ENCODE measurements around the gene PLXNA3. TPM values are rescaled to one million over a fixed set of nuclear protein-coding genes. Genes with fewer than 3 reads are reported as not detected.
"Not testable (repeated sequence)": the region's sequence is repeated elsewhere in the genome, so short reads cannot be mapped to it uniquely, and the experiment has no call there.

Gene PLXNA3
- total RNA-seq, 1 donor from 2014 or later = 6.3 TPM

- DNase-seq (ENCODE audit: low read depth in 2 of 2) = not testable (repeated sequence)
Observed at GRCh38 chrX:154501423-154501822, 43.3 kb downstream of the PLXNA3 start.

- no peak for DNase-seq (ENCODE audit: low read depth in 2 of 2)
Observed at GRCh38 chrX:154502098-154502497, 44.0 kb downstream of the PLXNA3 start.

GRCh38 chrX:154502989-154503388, 44.9 kb downstream of the PLXNA3 start:
- DNase-seq (ENCODE audit: low read depth in 2 of 2) = no peak

- DNase-seq (ENCODE audit: low read depth in 2 of 2) = peak; percentile 42 to 70
Observed at GRCh38 chrX:154505734-154506133, 47.7 kb downstream of the PLXNA3 start.

- no peak for DNase-seq (ENCODE audit: low read depth in 2 of 2)
Observed at GRCh38 chrX:154506483-154507332, 48.6 kb downstream of the PLXNA3 start.

- no peak for DNase-seq (ENCODE audit: low read depth in 2 of 2)
Observed at GRCh38 chrX:154507673-154508383, 49.7 kb downstream of the PLXNA3 start.

GRCh38 chrX:154508384-154508745, 50.3 kb downstream of the PLXNA3 start:
- no peak for DNase-seq (ENCODE audit: low read depth in 2 of 2)

GRCh38 chrX:154509455-154509854, 51.4 kb downstream of the PLXNA3 start:
- DNase-seq (ENCODE audit: low read depth in 2 of 2) = no peak

- no peak for DNase-seq (ENCODE audit: low read depth in 2 of 2)
Observed at GRCh38 chrX:154511761-154512160, 53.7 kb downstream of the PLXNA3 start.

GRCh38 chrX:154512879-154513553, 54.9 kb downstream of the PLXNA3 start:
- DNase-seq (ENCODE audit: low read depth in 2 of 2) = no peak

GRCh38 chrX:154513716-154514115, 55.6 kb downstream of the PLXNA3 start:
- DNase-seq (ENCODE audit: low read depth in 2 of 2) = no peak

GRCh38 chrX:154515090-154515965, 57.2 kb downstream of the PLXNA3 start:
- peak; percentile 21 to 35 for DNase-seq (ENCODE audit: low read depth in 2 of 2)

GRCh38 chrX:154515966-154516655, 58.0 kb downstream of the PLXNA3 start, which contains the start of gene FAM3A:
TSS of gene FAM3A (minus strand) at chrX:154516232. CDS start at chrX:154515772, 460 bp downstream.
- peak; percentile 92 to 94 for DNase-seq (ENCODE audit: low read depth in 2 of 2)

GRCh38 chrX:154516656-154517100, 58.6 kb downstream of the PLXNA3 start:
- peak; percentile 69 to 77 for DNase-seq (ENCODE audit: low read depth in 2 of 2)

GRCh38 chrX:154517101-154517781, 59.2 kb downstream of the PLXNA3 start:
- no peak for DNase-seq (ENCODE audit: low read depth in 2 of 2)

GRCh38 chrX:154519389-154519788, 61.3 kb downstream of the PLXNA3 start:
- DNase-seq (ENCODE audit: low read depth in 2 of 2) = no peak

- DNase-seq (ENCODE audit: low read depth in 2 of 2) = no peak
Observed at GRCh38 chrX:154525606-154526490, 67.8 kb downstream of the PLXNA3 start.

GRCh38 chrX:154526901-154527675, 69.0 kb downstream of the PLXNA3 start:
- peak; percentile 55 to 75 for DNase-seq (ENCODE audit: low read depth in 2 of 2)
